ENCODE data around the gene NBAS. TPM values are rescaled to one million over a fixed set of nuclear protein-coding genes. Genes with fewer than 3 reads are reported as not detected.

Gene NBAS
- total and polyA plus RNA-seq, 7 experiments from 2014 or later = 18.6 to 41.6 (median 32.7) TPM

GRCh38 chr2:15186118-15186517 lies 375.0 kb downstream of the NBAS start:
- DNase-seq = no peak
- H3K9me3 ChIP-seq (ENCODE audit: control insufficient read depth in 2 of 3, low read length in 3 of 3) = no peaks in the 10 kb centered on the region
- Mint-ChIP-seq H3K27me3 (no peaks in the 10 kb centered on the region), H3K36me3 (peaks cover 6 to 63% (median 25%) of the 10 kb centered on the region in 5 donors), H3K4me3 (no peak overlapping the region), H3K9me3 (no peaks in the 10 kb centered on the region), H3K27ac (no peak overlapping the region), H3K4me1 (peaks cover 0 to 3% (median 0%) of the 10 kb centered on the region in 7 donors)
- H3K27ac ChIP-seq (ENCODE audit: low read depth, low read length) = no peak overlapping the region
- H3K27me3 ChIP-seq (ENCODE audit: control insufficient read depth in 2 of 2, insufficient read depth in 2 of 2, low read length in 2 of 2) = no peaks in the 10 kb centered on the region
- ChIA-PET POLR2A (no interaction called here), CTCF (no interaction called here)
- H3K36me3 ChIP-seq (ENCODE audit: control insufficient read depth in 2 of 3, insufficient read depth in 3 of 3, low read length in 3 of 3) = peaks cover 0 to 27% (median 5%) of the 10 kb centered on the region in 3 experiments
- no peaks in the 10 kb centered on the region for H3K4me1 ChIP-seq (ENCODE audit: control insufficient read depth in 2 of 2, insufficient read depth in 2 of 2, low read length in 2 of 2)
- no peak overlapping the region for H3K4me3 ChIP-seq (ENCODE audit: low read length)
- ATAC-seq = no peak
- intact Hi-C loops (cut with micrococcal nuclease) = no loop called here

GRCh38 chr2:15184491-15184890 lies 376.6 kb downstream of the NBAS start:
- no peak overlapping the region for H3K4me3 Mint-ChIP-seq
- no peak overlapping the region for H3K27ac Mint-ChIP-seq
- DNase-seq (no peak), ATAC-seq (no peak)
- intact Hi-C loops (cut with micrococcal nuclease) = no loop called here
- no peaks in the 10 kb centered on the region for H3K9me3 Mint-ChIP-seq
- ChIA-PET CTCF (interaction anchor here (0.6 kb wide), 1 partner anchor 57 kb away, joined by 3 read pairs; no protein-coding TSS in a partner anchor), POLR2A (no interaction called here)
- Histone ChIP-seq H3K27ac (ENCODE audit: low read depth, low read length) (no peak overlapping the region), H3K36me3 (ENCODE audit: control insufficient read depth in 2 of 3, insufficient read depth in 3 of 3, low read length in 3 of 3) (peaks cover 0 to 22% (median 5%) of the 10 kb centered on the region in 3 experiments), H3K4me1 (ENCODE audit: control insufficient read depth in 2 of 2, insufficient read depth in 2 of 2, low read length in 2 of 2) (no peaks in the 10 kb centered on the region), H3K9me3 (ENCODE audit: control insufficient read depth in 2 of 3, low read length in 3 of 3) (no peaks in the 10 kb centered on the region), H3K27me3 (ENCODE audit: control insufficient read depth in 2 of 2, insufficient read depth in 2 of 2, low read length in 2 of 2) (no peaks in the 10 kb centered on the region), H3K4me3 (ENCODE audit: low read length) (no peak overlapping the region)
- H3K27me3 Mint-ChIP-seq = no peaks in the 10 kb centered on the region
- H3K4me1 Mint-ChIP-seq = peaks cover 0 to 14% (median under 1%) of the 10 kb centered on the region in 7 donors
- peaks cover 8 to 64% (median 26%) of the 10 kb centered on the region in 5 donors for H3K36me3 Mint-ChIP-seq

DNA sequence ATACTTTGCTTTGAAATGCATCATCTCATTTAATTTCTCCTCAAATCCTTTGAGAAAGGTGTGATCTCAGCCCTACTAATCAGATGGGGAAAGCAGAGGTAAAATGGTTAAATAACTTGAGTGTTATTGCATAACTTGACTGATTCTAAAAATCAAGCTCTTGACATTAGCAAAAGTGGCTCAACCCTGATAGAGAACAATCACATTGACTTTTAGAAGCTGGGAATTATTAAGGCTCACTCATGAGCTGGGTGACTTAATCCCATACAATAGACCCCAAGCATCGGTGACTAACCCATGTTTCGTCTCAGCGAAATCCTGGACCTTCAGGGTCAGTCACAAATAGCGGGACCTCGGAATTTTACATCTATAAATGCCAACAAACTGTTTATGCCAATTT lies 378.9 kb downstream of the NBAS start:
- Histone ChIP-seq H3K36me3 (ENCODE audit: control insufficient read depth in 2 of 3, insufficient read depth in 3 of 3, low read length in 3 of 3) (peaks cover 0 to 11% (median 5%) of the 10 kb centered on the region in 3 experiments), H3K9me3 (ENCODE audit: control insufficient read depth in 2 of 3, low read length in 3 of 3) (no peaks in the 10 kb centered on the region), H3K27me3 (ENCODE audit: control insufficient read depth in 2 of 2, insufficient read depth in 2 of 2, low read length in 2 of 2) (no peaks in the 10 kb centered on the region), H3K27ac (ENCODE audit: low read depth, low read length) (no peak overlapping the region), H3K4me1 (ENCODE audit: control insufficient read depth in 2 of 2, insufficient read depth in 2 of 2, low read length in 2 of 2) (peaks cover 0 to 20% of the 10 kb centered on the region in 2 donors), H3K4me3 (ENCODE audit: low read length) (no peak overlapping the region)
- intact Hi-C loops (cut with micrococcal nuclease) = no loop called here
- no peaks in the 10 kb centered on the region for H3K9me3 Mint-ChIP-seq
- ChIA-PET CTCF (no interaction called here), POLR2A (no interaction called here)
- no peak for ATAC-seq
- no peak for DNase-seq
- no peak overlapping the region for H3K27ac Mint-ChIP-seq
- H3K4me1 Mint-ChIP-seq = peaks cover 11 to 34% (median 22%) of the 10 kb centered on the region in 7 donors
- H3K36me3 Mint-ChIP-seq = peaks cover 8 to 58% (median 22%) of the 10 kb centered on the region in 5 donors
- no peaks in the 10 kb centered on the region for H3K27me3 Mint-ChIP-seq
- no peak overlapping the region for H3K4me3 Mint-ChIP-seq

DNA sequence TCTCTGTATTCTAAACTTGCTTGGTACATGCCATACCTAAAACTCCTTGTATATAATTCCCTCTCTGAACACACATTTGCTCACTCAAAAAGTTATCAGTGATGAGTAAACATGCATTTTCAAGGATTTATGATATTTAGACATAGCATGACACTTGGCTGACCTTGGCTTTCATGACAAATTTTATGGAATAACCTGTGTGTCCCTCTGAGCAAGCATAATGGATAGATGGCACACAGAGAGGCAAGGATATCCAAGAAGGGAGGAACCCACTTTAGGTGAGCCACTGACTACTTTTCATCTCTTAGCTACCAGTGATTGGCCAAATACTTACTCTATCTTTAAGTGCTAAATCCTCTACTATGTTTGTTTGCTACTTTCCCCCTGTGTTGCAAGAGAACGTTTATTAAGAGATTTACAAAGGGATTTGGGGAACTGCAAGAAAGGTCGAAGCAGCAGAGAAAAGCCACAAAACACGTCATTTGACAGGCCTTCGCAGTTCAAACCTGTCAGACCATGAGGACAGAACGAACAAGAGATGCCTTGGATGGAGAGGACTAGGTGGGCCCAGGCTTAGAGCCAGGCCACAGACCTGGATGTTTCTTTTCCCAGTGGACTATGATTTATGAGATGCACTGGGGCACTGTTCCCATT lies 379.9 kb downstream of the NBAS start:
- ATAC-seq (no peak), DNase-seq (no peak)
- H3K9me3 ChIP-seq (ENCODE audit: control insufficient read depth in 2 of 3, low read length in 3 of 3) = no peaks in the 10 kb centered on the region
- CTCF ChIA-PET = no interaction called here
- H3K27me3 Mint-ChIP-seq = no peaks in the 10 kb centered on the region
- H3K4me3 ChIP-seq (ENCODE audit: low read length) = no peak overlapping the region
- H3K27me3 ChIP-seq (ENCODE audit: control insufficient read depth in 2 of 2, insufficient read depth in 2 of 2, low read length in 2 of 2) = no peaks in the 10 kb centered on the region
- H3K9me3 Mint-ChIP-seq = no peaks in the 10 kb centered on the region
- H3K4me1 Mint-ChIP-seq = peaks cover 18 to 44% (median 32%) of the 10 kb centered on the region in 7 donors
- no peak overlapping the region for H3K4me3 Mint-ChIP-seq
- intact Hi-C loops (cut with micrococcal nuclease) = no loop called here
- POLR2A ChIA-PET = no interaction called here
- H3K4me1 ChIP-seq (ENCODE audit: control insufficient read depth in 2 of 2, insufficient read depth in 2 of 2, low read length in 2 of 2) = peaks cover 0 to 25% of the 10 kb centered on the region in 2 donors
- H3K36me3 Mint-ChIP-seq = peaks cover 8 to 53% (median 18%) of the 10 kb centered on the region in 5 donors
- peaks cover 0 to 5% (median under 1%) of the 10 kb centered on the region in 3 experiments for H3K36me3 ChIP-seq (ENCODE audit: control insufficient read depth in 2 of 3, insufficient read depth in 3 of 3, low read length in 3 of 3)
- peak overlapping the region in 1 of 9 donors; percentile 9 for H3K27ac Mint-ChIP-seq
- no peak overlapping the region for H3K27ac ChIP-seq (ENCODE audit: low read depth, low read length)

- ChIA-PET POLR2A (no interaction called here), CTCF (no interaction called here)
- peak overlapping the region in 1 of 10 donors; percentile 30 for H3K4me3 Mint-ChIP-seq
Measured at GRCh38 chr2:15180379-15180778, 380.8 kb downstream of the NBAS start.

GRCh38 chr2:15178946-15179345 lies 382.2 kb downstream of the NBAS start:
- Mint-ChIP-seq H3K27me3 (no peaks in the 10 kb centered on the region), H3K4me3 (peak overlapping the region in 1 of 10 donors; percentile 17), H3K9me3 (no peaks in the 10 kb centered on the region), H3K27ac (peak overlapping the region in 5 of 9 donors; percentile 37 to 75 (median 62)), H3K36me3 (peaks cover 14 to 53% (median 24%) of the 10 kb centered on the region in 5 donors), H3K4me1 (peaks cover 19 to 46% (median 36%) of the 10 kb centered on the region in 7 donors)
- peak; percentile 16 for ATAC-seq
- no peaks in the 10 kb centered on the region for H3K27me3 ChIP-seq (ENCODE audit: control insufficient read depth in 2 of 2, insufficient read depth in 2 of 2, low read length in 2 of 2)
- no peak overlapping the region for H3K4me3 ChIP-seq (ENCODE audit: low read length)
- peaks cover 0 to 25% of the 10 kb centered on the region in 2 donors for H3K4me1 ChIP-seq (ENCODE audit: control insufficient read depth in 2 of 2, insufficient read depth in 2 of 2, low read length in 2 of 2)
- peaks cover 0 to 4% (median 0%) of the 10 kb centered on the region in 3 experiments for H3K36me3 ChIP-seq (ENCODE audit: control insufficient read depth in 2 of 3, insufficient read depth in 3 of 3, low read length in 3 of 3)
- intact Hi-C loops (cut with micrococcal nuclease) = loop anchor here in 1 of 2 donors (5.0 kb wide), 1 partner anchor 398 kb away; no protein-coding TSS in a partner anchor
- H3K9me3 ChIP-seq (ENCODE audit: control insufficient read depth in 2 of 3, low read length in 3 of 3) = no peaks in the 10 kb centered on the region
- ChIA-PET CTCF (no interaction called here), POLR2A (no interaction called here)
- H3K27ac ChIP-seq (ENCODE audit: low read depth, low read length) = no peak overlapping the region
- DNase-seq = no peak

More at GRCh38 chr2:15180379-15180778, 380.8 kb downstream of the NBAS start:
- H3K27ac ChIP-seq (ENCODE audit: low read depth, low read length) = no peak overlapping the region
- Mint-ChIP-seq H3K36me3 (peaks cover 11 to 59% (median 23%) of the 10 kb centered on the region in 5 donors), H3K4me1 (peaks cover 19 to 46% (median 34%) of the 10 kb centered on the region in 7 donors), H3K27me3 (no peaks in the 10 kb centered on the region), H3K9me3 (no peaks in the 10 kb centered on the region), H3K27ac (no peak overlapping the region)
- no peaks in the 10 kb centered on the region for H3K9me3 ChIP-seq (ENCODE audit: control insufficient read depth in 2 of 3, low read length in 3 of 3)
- H3K4me1 ChIP-seq (ENCODE audit: control insufficient read depth in 2 of 2, insufficient read depth in 2 of 2, low read length in 2 of 2) = peaks cover 0 to 25% of the 10 kb centered on the region in 2 donors
- no peak overlapping the region for H3K4me3 ChIP-seq (ENCODE audit: low read length)
- intact Hi-C loops (cut with micrococcal nuclease) = no loop called here
- DNase-seq (no peak), ATAC-seq (no peak)
- peaks cover 0 to 4% (median 0%) of the 10 kb centered on the region in 3 experiments for H3K36me3 ChIP-seq (ENCODE audit: control insufficient read depth in 2 of 3, insufficient read depth in 3 of 3, low read length in 3 of 3)
- no peaks in the 10 kb centered on the region for H3K27me3 ChIP-seq (ENCODE audit: control insufficient read depth in 2 of 2, insufficient read depth in 2 of 2, low read length in 2 of 2)
